HG03060 (cell line): ENCODE data around the gene NANOGP8.

Experiments used
- ATAC-seq: cut with Tn5 transposase; IDR thresholded peaks from one replicate; pipeline ENCODE4 v1.9.1; 2021; ENCODE audit warnings: low read depth, moderate number of reproducible peaks; ENCODE audit not compliant: unreplicated experiment

Gene NANOGP8

DNA sequence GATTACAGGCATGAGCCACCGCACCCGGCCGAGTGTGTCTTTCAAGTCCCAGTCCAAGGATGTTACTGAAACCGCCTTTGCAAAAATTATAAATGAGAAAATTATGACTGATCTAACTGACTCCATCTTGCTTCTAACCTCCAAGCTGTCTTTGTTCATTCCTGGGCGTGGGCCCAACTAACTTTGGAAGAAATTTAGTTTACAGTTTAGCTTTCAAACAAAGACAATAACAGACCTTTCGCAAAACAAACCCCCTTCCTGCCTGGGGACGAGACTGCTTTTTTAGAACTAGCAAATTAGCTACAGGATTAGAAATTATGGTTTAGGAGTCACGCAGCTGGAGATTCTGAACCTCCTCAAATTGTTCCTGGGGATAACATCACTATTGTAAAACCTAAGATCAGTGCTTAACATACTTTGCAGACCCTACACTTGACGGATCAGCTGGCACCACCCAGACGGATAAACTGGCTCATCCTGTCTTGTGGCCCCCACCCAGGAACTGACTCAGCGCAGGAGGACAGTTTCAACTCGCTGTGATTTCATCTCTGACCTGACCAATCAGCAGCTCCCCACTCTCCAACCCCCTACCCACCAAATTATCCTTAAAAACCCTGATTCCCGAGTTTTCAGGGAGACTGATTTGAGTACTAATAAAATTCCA is 23.8 kb downstream of the NANOGP8 start:
- ATAC-seq: no peak

DNA sequence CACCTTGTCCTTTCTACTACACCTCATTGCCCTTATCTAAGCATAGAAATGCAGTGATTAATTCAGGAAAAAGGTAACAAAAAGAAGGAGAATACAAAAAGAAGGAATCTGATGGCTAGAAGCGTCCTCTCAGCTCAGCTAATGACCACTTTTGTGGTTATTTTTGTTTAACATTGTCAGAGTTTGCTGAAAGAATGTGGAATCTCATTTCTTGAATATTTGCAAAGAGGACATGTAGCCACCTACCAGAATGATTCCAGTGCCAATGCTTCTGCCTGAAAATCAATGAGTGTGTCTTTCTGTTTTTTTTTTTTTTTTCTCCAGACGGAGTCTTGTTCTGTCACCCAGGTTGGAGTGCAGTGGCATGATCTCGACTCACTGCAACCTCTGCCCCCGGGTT is 24.5 kb downstream of the NANOGP8 start:
- no peak for ATAC-seq

DNA sequence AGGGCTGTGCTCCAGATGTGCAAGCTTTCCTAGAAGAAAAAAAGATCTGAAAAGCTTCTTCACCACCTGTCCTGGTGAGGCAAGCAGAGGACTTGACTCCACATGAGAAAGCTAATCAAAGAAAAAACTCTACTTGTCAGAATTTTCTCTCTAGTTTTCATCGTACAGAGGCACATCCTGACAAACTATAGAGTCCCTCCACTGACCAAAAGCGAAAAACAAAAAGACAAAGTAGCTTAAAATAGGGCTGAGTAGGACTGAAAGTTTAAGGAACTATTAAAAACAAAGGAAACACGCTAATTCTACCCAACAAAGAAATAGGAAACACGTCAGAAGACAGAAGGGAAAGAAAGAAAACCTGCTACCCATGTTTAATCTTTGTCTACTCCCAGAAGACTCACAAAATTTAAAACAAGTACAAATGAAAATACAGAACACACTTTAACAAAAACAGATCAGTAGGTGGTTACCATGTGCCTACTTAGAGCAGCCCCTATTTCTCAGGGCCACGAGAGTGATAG is 26.5 kb downstream of the NANOGP8 start:
- ATAC-seq: no peak

DNA sequence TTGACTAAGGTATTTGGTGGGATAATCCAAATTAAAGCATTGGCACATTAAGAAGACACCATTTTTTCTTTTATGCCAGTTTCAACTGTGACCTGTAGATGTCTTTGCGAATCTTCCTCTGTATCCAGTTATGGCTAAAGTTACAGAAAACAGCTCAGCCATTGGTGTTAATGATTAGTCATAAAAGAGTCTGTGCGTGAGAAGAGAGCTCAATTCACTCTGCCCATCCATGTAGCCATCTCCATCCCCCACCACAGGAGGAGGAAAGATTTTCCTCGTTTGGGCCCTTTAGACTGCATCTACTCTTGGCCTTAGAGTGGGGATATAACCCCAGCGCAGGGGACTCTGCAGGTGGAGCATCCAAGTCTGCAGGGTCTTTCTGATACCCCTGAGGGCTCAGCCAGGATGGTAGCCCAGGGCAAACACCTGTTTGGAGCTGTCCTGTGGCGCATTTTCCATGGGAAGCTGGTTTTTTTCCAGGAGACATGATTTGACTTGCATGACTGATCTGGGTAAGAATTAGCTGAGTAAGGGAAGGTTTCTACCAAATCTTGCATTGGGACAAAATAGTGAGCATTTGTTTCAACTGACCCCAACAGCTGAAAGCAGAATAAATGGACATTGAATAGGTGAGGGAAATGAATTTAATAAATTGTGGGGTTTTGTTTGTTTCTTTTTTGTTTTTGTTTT is 29.5 kb downstream of the NANOGP8 start:
- no peak for ATAC-seq

DNA sequence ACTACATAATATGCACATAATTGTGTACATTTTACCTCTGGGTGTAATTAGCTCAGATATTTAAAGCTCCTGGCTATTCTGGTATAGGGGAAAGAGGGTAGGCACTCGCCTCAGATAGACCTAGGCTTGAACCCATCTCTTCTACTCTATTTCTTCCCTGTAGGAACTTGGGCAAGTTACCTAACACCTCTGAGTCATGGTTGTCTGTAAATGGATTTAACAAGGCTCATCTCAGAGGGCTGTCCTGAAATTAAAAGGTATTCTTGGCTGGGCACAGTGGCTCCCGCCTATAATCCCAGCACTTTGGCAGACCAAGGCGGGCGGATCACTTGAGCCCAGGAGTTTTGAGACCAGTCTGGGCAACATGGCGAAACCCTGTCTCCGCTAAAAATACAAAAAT is 30.7 kb downstream of the NANOGP8 start:
- no peak for ATAC-seq

DNA sequence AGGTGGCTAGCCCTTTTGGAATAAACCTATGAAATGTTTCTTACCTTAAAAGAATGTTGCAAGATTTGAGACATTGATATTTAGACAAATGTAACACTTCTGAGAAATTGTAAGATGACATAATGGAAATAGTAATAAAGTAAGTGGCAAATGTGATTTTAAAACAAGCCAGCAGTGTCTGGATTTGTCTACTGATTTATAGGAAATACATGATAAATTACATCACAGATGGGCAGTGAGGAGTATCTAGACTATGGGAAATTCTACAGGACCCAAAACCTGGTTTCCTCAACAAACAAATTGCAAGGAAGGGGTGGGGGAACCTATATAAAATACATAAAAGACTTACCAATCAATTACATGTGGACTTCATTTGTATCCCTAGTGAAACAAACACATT is 37.1 kb downstream of the NANOGP8 start:
- ATAC-seq: no peak

DNA sequence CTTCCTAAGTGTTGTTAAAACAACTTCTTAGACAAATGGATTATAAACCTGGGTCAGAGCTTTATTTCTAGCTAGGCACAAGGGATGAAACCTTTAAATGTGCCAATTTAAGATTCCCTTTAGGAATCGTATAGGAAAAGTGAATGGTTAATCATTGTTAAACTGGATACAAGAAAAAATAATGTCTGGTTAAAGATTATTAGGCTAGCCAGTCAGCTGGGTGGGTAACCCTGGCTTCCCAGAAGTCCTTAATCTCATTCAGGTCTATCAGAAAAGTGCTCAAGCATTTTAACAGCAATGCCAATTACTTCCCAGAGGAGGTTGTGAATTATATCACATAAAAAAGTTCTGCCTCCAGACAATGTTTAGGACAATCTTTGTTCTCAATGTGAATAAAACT is 37.6 kb downstream of the NANOGP8 start:
- ATAC-seq: no peak

DNA sequence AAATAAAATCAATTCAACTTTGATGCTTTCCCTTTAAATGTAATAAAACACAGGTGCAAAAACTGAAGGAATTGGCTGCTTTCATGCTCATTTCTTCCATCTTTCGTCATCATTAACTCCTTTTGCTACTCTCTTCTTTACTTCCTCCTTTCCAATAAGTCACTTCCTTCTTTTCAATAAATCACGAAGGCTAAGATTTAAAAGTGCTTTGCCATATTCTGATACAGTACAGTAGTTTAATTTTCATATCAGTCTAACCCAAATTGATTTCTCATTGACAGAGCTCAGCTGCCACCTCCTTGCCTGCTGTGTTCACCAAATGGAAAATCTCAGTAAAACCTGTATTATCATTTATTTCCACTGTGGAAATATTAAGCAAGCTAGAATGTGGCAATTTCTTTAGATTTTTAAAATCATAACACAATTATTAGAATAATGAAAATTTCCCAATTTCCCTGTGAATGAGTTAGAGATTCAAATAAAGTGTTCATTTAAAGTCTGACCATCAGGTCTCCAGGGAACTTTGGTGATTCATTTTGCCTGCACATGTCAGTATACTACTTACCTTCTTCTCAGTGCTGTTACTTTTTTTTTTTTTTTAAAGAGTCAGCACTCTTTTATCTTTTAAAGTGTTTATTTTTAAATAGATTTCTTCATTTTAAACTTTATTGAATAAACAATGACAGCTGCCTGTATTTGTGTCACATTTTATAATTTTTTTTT is 41.6 kb downstream of the NANOGP8 start:
- no peak for ATAC-seq

DNA sequence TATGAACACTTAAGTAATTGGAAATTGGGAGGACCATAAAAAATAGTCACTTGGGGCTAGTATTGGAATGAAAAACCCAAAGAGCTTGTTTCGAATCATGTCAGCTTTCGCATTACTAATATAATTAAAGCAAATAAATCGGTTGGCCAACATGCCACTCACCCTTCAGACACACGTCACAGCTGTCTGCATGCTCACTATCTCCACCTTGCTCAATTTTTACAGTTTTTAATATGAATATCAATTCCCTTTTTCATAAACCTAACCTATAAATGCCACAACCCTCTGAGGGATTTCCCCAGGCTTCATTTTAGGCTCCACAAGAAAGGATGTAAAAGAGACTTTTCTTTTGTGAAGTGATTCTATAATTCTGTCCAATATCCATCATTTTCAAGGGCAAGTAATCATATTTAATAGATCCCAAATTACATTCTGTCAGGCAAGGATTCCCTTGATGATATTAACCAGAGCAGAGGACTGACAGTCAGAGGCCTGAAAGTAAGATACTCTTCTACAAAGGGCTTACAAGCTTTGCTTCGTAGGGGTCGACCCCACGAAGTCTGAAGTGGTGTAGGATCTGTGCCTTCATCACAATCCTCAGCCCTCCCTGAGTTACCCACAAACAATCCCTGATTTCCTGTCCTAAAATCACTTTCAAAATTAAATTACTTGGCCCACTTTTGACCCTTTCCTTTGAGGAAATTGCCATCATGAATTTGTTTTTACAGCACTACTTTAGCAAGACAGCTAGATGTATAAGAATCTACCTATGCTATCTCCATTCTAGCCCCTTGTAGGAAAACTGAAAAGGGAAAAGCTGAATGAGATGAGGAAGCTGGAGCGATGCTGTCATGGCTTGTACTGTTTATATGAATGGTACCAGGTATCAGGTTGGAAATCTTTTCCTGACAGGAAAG is 44.5 kb downstream of the NANOGP8 start:
- ATAC-seq: no peak

DNA sequence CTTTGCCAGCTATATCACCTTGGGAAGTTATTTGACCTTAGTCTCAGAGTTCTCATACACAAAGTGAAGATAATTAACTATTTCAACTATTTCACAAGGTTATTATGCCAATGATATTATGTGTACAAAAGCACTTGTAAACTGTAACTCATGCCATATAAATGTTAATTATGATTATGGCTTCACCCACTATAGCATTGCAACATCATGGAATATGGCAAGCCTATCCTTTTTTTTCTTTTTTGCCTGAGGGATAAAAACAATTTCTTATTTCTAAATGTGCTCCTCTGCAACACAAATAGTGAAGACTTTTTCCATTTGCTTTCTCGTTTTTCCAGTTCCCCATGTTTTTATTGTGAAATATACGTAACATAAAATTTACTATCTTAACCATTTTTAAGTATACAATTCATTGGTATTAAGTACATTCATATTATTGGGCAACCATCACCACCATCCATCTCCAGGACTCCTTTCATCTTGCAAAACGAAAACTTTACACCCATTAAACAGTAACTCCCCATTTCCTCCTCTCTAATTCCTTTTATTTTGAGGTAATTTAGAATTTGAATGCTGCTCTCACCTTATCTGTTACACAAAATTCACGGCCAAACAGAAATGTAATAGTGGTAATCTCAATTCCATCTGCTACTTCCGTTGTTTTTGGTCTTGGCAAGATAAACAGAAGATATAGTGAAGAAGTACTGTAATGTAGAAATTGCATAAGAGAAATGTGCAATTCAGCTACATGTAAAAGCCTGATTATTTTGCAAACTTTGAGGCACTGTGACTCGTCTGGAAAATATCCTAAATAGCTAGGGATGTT is 46.3 kb downstream of the NANOGP8 start:
- ATAC-seq: no peak
